HL-60 (cell line): ENCODE measurements around the gene CHRDL1.

ENCODE experiments used
- CTCF ChIP-seq: IDR thresholded peaks from one replicate; pipeline ENCODE4 v1.5.1; 2011; ENCODE audit warnings: low read length, control low read depth, inconsistent platforms; ENCODE audit not compliant: insufficient read depth
- REST ChIP-seq: IDR thresholded peaks from 2 replicates; pipeline ENCODE4 v1.6.1; 2012; ENCODE audit warnings: low read depth; ENCODE audit not compliant: insufficient replicate concordance

GRCh38 chrX:110755611-110756010 is 40.0 kb downstream of the CHRDL1 start:
- TF ChIP-seq CTCF = no peak
- no peak for TF ChIP-seq REST
